HepG2 (cell line): Measurements from ENCODE around the gene ZNF608. TPM values are rescaled to one million over a fixed set of nuclear protein-coding genes. Genes with fewer than 3 reads are reported as not detected.

Experiments
- ATAC-seq: fragments of 200-7000 bp; cut with Tn5 transposase; 3 replicates; pipeline ENCODE4 v1.9.1; 2020; ENCODE audit warnings: mild to moderate bottlenecking, moderate library complexity
- BruUV-seq: library from RNA; stranded (reverse); fragments of 400-500 nt; replicated peaks from 2 replicates; lab custom pipeline; 2021; lab: Mats Ljungman, UMichigan
- CTCF ChIA-PET: fragments of 300-600 bp; formaldehyde crosslinking; extraction: SDS; loops from one replicate; lab custom pipeline; 2021; ENCODE audit warnings: low total read pairs, inconsistent platforms, low intra/inter-chr PET ratio; lab: Yijun Ruan, JAX
- POLR2A ChIA-PET: fragments of 350-600 bp; sonication (Branson Sonifier 250); formaldehyde crosslinking; loops from one replicate; lab custom pipeline; 2020; ENCODE audit warnings: antibody characterized with exemption, inconsistent platforms; lab: Yijun Ruan, JAX
- DNase-seq: peaks from one replicate; pipeline ENCODE4 v3.0.0-alpha.2; 2015; ENCODE audit warnings: low spot score
- FAIRE-seq: peaks from 3 replicates; lab custom pipeline; 2011; peaks lifted over from hg19 to GRCh38; lab: Jason Lieb, UNC
- H2AFZ ChIP-seq: one replicate; pipeline ENCODE4 v1.6.1; 2011; ENCODE audit warnings: low read length, inconsistent platforms
- H3K27ac ChIP-seq: fragments of 300-600 bp; 3 replicates; pipeline ENCODE4 v1.8.0; 2011; ENCODE audit warnings: mixed run types, mild to moderate bottlenecking, mixed read lengths, low read length, inconsistent platforms; ENCODE audit not compliant: insufficient read depth; ENCODE audit errors: extremely low read length
- H3K27me3 ChIP-seq, 2 experiments: fragments of 200-600 bp in 1 of 2; 2 replicates in 1 of 2; 3 replicates in 1 of 2; pipeline versions ENCODE4 v1.6.0 to v1.8.0; 2011; ENCODE audit warnings: low read length in 2 of 2, mild to moderate bottlenecking in 2 of 2, moderate library complexity in 2 of 2, inconsistent platforms in 1 of 2; ENCODE audit not compliant: insufficient read depth in 2 of 2, control insufficient read depth in 1 of 2
- H3K36me3 ChIP-seq, 2 experiments: fragments of 200-600 bp in 1 of 2; replicated peaks in 1 of 2; 2 replicates in 1 of 2; 3 replicates in 1 of 2; pipeline versions ENCODE4 v1.5.1 to v1.8.0; 2011; ENCODE audit warnings: low read length in 2 of 2, inconsistent platforms in 1 of 2; ENCODE audit not compliant: insufficient read depth in 2 of 2, control insufficient read depth in 1 of 2
- H3K4me1 ChIP-seq: 2 replicates; pipeline ENCODE4 v1.5.1; 2012; ENCODE audit warnings: low read length, inconsistent platforms; ENCODE audit not compliant: insufficient read depth
- H3K4me2 ChIP-seq: 2 replicates; pipeline ENCODE4 v1.6.0; 2011; ENCODE audit warnings: low read depth, low read length, inconsistent platforms
- H3K4me3 ChIP-seq, 3 experiments: fragments of 200-600 bp in 1 of 3; sonication (generic), shearing (Covaris generic) in 1 of 3; replicated peaks in 1 of 3; 2 replicates each; pipeline ENCODE4 v1.5.1; 2011 to 2016; ENCODE audit warnings: low read length in 3 of 3, inconsistent platforms in 2 of 3, low read depth in 2 of 3, mild to moderate bottlenecking in 2 of 3, control low read depth in 1 of 3, mixed read lengths in 1 of 3; ENCODE audit not compliant: insufficient read depth in 1 of 3
- H3K79me2 ChIP-seq: one replicate; pipeline ENCODE4 v1.6.1; 2011; ENCODE audit warnings: low read length, inconsistent platforms; ENCODE audit not compliant: insufficient read depth
- H3K9ac ChIP-seq: 2 replicates; pipeline ENCODE4 v1.6.0; 2011; ENCODE audit warnings: mild to moderate bottlenecking, low read depth, low read length, inconsistent platforms; ENCODE audit not compliant: insufficient read depth
- H3K9me3 ChIP-seq: 2 replicates; pipeline ENCODE4 v1.5.1; 2012; ENCODE audit warnings: mild to moderate bottlenecking, low read length
- H4K20me1 ChIP-seq: 2 replicates; pipeline ENCODE4 v1.6.0; 2011; ENCODE audit warnings: inconsistent platforms, mild to moderate bottlenecking, low read length, moderate library complexity; ENCODE audit not compliant: insufficient read depth
- GFI1 ChIP-seq: sonication (generic); formaldehyde crosslinking; IDR thresholded peaks from 2 replicates; pipeline ENCODE4 v1.5.0; 2020; ENCODE audit warnings: missing genetic modification reagents, mild to moderate bottlenecking, borderline replicate concordance
- HOXA3 ChIP-seq: sonication (generic); formaldehyde crosslinking; IDR thresholded peaks from 2 replicates; pipeline ENCODE4 v1.5.0; 2020; ENCODE audit warnings: missing genetic modification reagents
- JDP2 ChIP-seq: sonication (generic); formaldehyde crosslinking; IDR thresholded peaks from 2 replicates; pipeline ENCODE4 v1.8.1; 2022; ENCODE audit warnings: missing genetic modification reagents, borderline replicate concordance
- MIXL1 ChIP-seq: IDR thresholded peaks from 2 replicates; pipeline ENCODE4 v1.6.1; 2016
- MYC ChIP-seq: sonication (generic); formaldehyde crosslinking; IDR thresholded peaks from 2 replicates; pipeline ENCODE4 v1.9.0; 2021; ENCODE audit warnings: missing genetic modification reagents, borderline replicate concordance
- NCOA2 ChIP-seq: sonication (generic); formaldehyde crosslinking; IDR thresholded peaks from 2 replicates; pipeline ENCODE4 v1.8.0; 2022; ENCODE audit warnings: inconsistent platforms
- NFIC ChIP-seq: IDR thresholded peaks from 2 replicates; pipeline ENCODE4 v1.6.1; 2012; ENCODE audit warnings: mild to moderate bottlenecking, low read length, inconsistent platforms
- RNF2 ChIP-seq: fragments of 450-650 bp; conservative IDR thresholded peaks from 2 replicates; pipeline ENCODE4 v1.6.1; 2016; ENCODE audit warnings: low read depth
- SIN3B ChIP-seq: fragments of 150-350 bp; IDR thresholded peaks from 2 replicates; pipeline ENCODE4 v1.6.1; 2014; ENCODE audit warnings: low read length
- ZFY ChIP-seq: sonication (generic); formaldehyde crosslinking; IDR thresholded peaks from 2 replicates; pipeline ENCODE4 v1.4.0; 2020; ENCODE audit warnings: missing genetic modification reagents
- ZFYVE20 ChIP-seq: sonication (generic); formaldehyde crosslinking; IDR thresholded peaks from 2 replicates; pipeline ENCODE4 v1.8.0; 2023; ENCODE audit warnings: low read depth, mild to moderate bottlenecking, moderate library complexity, missing genetic modification reagents, borderline replicate concordance
- ZNF282 ChIP-seq: fragments of 450-650 bp; IDR thresholded peaks from 2 replicates; pipeline ENCODE4 v1.6.1; 2018; ENCODE audit not compliant: partially characterized antibody
- ZNF556 ChIP-seq: sonication (generic); formaldehyde crosslinking; IDR thresholded peaks from 2 replicates; pipeline ENCODE4 v1.4.0; 2020; ENCODE audit warnings: mild to moderate bottlenecking, missing genetic modification reagents, borderline replicate concordance
- ZNF619 ChIP-seq: sonication (generic); formaldehyde crosslinking; IDR thresholded peaks from 2 replicates; pipeline ENCODE4 v1.4.0; 2020; ENCODE audit warnings: mild to moderate bottlenecking, missing genetic modification reagents
- WGBS: methylation state at CpG from one replicate; pipeline ENCODE4 v1.1.6; 2017; ENCODE audit warnings: low lambda C conversion rate; 5-methylcytosine and 5-hydroxymethylcytosine counted together
- in situ Hi-C: cut with HindIII; loops from 2 replicates; pipeline ENCODE4 v1.10.0; 2017; ENCODE audit warnings: low pct_unique_long_range_greater_than_20kb; ENCODE audit not compliant: extremely low pct_ligation_motif_present
- intact Hi-C: fragments of 100-400 bp; cut with micrococcal nuclease; formaldehyde crosslinking; loops from one replicate; pipeline ENCODE4 v1.10.0; 2022; ENCODE audit not compliant: unreplicated experiment
- polyA plus RNA-seq, 8 experiments: library from polyadenylated mRNA; depleted of rRNA in 3 of 8; stranded (reverse) in 7 of 8; unstranded in 1 of 8; fragments of >200 nt; fragmentation: Illumina TruSeq in 4 of 8; extraction: Trizol in 4 of 8; gene quantifications; 2 replicates each; pipeline versions ENCODE4 v1.2.1 to v1.2.3, GENCODE V29; 2011 to 2016; ENCODE audit warnings: low read depth in 4 of 8, missing spikeins in 1 of 8, mixed read lengths in 1 of 8; ENCODE audit not compliant: insufficient read depth in 1 of 8
- total RNA-seq, 5 experiments: library from RNA; depleted of rRNA; stranded (reverse); fragments of >200 nt; fragmentation: Illumina TruSeq; extraction: Trizol; gene quantifications; 2 replicates each; pipeline ENCODE4 v1.2.3, GENCODE V29; 2016; ENCODE audit warnings: low read depth in 1 of 5
- TF ChIP-seq, protein P1 (sequence below): sonication (generic); formaldehyde crosslinking; IDR thresholded peaks from 2 replicates; pipeline ENCODE4 v1.5.0; 2020; ENCODE audit warnings: mild to moderate bottlenecking, low read depth, missing genetic modification reagents, borderline replicate concordance
- TF ChIP-seq, protein P2 (sequence below): sonication (generic); formaldehyde crosslinking; IDR thresholded peaks from 2 replicates; pipeline ENCODE4 v1.8.1; 2022; ENCODE audit warnings: low read depth, mild to moderate bottlenecking, missing genetic modification reagents
- TF ChIP-seq, protein P3 (sequence below): sonication (generic); formaldehyde crosslinking; IDR thresholded peaks from 2 replicates; pipeline ENCODE4 v1.4.0; 2020; ENCODE audit warnings: missing genetic modification reagents, mild to moderate bottlenecking, borderline replicate concordance
- TF ChIP-seq, protein P4 (sequence below): sonication (generic); formaldehyde crosslinking; IDR thresholded peaks from 2 replicates; pipeline ENCODE4 v1.5.0; 2020; ENCODE audit warnings: mild to moderate bottlenecking, missing genetic modification reagents

Gene ZNF608
- total and polyA plus RNA-seq, 2 of the 13 experiments (the other 11 are each of a cell fraction or from before 2014, with no cell fraction given): 0.66 to 0.91 TPM

DNA sequence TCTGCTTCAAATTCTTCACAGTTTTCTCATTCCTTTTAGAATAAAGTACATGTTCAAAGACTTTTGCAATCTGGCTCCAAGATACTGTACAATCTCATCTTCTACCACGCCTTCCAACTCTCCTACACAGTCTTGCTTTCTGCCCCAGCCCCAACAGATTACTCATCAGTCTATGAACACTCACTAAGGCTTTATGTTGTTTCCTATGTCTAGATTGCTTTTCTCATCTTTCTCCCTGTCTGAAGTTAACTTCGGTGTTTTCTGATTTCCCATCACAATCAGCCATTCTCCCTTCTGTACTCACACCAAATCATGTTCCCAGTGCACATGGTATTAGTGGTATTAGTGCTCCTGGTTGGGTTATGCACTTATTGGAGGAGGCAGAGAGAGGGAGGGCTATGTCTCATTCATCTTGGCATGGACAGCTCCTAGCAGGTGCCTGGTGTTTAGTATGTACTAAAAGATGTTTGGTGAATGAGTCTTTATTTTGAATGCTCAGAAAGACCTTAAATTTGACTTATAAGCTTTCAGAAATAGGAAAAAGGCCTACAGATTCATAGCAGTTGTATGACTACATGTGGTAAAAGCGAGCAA lies 44.0 kb upstream of the ZNF608 start:
- Histone ChIP-seq H3K4me1 (no peaks in the 10 kb centered on the region), H3K9me3 (no peaks in the 10 kb centered on the region), H3K27me3 (no peaks in the 10 kb centered on the region; a peak in 1 of 5 replicates), H3K9ac (no peak overlapping the region), H4K20me1 (no peaks in the 10 kb centered on the region), H3K4me2 (no peak overlapping the region), H3K27ac (no peak overlapping the region), H3K79me2 (no peaks in the 10 kb centered on the region), H2AFZ (no peak overlapping the region), H3K4me3 (no peak overlapping the region), H3K36me3 (no peaks in the 10 kb centered on the region)
- CTCF ChIA-PET: no interaction called here
- no peak for FAIRE-seq
- no peak for ATAC-seq
- in situ Hi-C loops (no loop called here), intact Hi-C loops (no loop called here)
- POLR2A ChIA-PET: no interaction called here
- no TSS peak for BruUV-seq
- no peak for DNase-seq
- TF ChIP-seq SIN3B (no peak), NFIC (no peak), HOXA3 (CRISPR knock-in tag) (no peak), ZNF556 (CRISPR knock-in tag) (no peak), ZFYVE20 (CRISPR knock-in tag) (no peak), RNF2 (no peak), MYC (CRISPR knock-in tag) (no peak), ZNF619 (no peak), JDP2 (CRISPR knock-in tag) (no peak), MIXL1 (CRISPR knock-in tag) (no peak), ZFY (CRISPR knock-in tag) (no peak), NCOA2 (CRISPR knock-in tag) (no peak), ZNF282 (no peak), GFI1 (no peak)
- TF ChIP-seq, protein P1, sequence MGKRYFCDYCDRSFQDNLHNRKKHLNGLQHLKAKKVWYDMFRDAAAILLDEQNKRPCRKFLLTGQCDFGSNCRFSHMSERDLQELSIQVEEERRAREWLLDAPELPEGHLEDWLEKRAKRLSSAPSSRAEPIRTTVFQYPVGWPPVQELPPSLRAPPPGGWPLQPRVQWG (CRISPR knock-in tag): no peak
- TF ChIP-seq, protein P2, sequence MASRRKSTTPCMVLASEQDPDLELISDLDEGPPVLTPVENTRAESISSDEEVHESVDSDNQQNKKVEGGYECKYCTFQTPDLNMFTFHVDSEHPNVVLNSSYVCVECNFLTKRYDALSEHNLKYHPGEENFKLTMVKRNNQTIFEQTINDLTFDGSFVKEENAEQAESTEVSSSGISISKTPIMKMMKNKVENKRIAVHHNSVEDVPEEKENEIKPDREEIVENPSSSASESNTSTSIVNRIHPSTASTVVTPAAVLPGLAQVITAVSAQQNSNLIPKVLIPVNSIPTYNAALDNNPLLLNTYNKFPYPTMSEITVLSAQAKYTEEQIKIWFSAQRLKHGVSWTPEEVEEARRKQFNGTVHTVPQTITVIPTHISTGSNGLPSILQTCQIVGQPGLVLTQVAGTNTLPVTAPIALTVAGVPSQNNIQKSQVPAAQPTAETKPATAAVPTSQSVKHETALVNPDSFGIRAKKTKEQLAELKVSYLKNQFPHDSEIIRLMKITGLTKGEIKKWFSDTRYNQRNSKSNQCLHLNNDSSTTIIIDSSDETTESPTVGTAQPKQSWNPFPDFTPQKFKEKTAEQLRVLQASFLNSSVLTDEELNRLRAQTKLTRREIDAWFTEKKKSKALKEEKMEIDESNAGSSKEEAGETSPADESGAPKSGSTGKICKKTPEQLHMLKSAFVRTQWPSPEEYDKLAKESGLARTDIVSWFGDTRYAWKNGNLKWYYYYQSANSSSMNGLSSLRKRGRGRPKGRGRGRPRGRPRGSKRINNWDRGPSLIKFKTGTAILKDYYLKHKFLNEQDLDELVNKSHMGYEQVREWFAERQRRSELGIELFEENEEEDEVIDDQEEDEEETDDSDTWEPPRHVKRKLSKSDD: no peak
- TF ChIP-seq, protein P3, sequence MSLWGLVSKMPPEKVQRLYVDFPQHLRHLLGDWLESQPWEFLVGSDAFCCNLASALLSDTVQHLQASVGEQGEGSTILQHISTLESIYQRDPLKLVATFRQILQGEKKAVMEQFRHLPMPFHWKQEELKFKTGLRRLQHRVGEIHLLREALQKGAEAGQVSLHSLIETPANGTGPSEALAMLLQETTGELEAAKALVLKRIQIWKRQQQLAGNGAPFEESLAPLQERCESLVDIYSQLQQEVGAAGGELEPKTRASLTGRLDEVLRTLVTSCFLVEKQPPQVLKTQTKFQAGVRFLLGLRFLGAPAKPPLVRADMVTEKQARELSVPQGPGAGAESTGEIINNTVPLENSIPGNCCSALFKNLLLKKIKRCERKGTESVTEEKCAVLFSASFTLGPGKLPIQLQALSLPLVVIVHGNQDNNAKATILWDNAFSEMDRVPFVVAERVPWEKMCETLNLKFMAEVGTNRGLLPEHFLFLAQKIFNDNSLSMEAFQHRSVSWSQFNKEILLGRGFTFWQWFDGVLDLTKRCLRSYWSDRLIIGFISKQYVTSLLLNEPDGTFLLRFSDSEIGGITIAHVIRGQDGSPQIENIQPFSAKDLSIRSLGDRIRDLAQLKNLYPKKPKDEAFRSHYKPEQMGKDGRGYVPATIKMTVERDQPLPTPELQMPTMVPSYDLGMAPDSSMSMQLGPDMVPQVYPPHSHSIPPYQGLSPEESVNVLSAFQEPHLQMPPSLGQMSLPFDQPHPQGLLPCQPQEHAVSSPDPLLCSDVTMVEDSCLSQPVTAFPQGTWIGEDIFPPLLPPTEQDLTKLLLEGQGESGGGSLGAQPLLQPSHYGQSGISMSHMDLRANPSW: no peak
- TF ChIP-seq, protein P4, sequence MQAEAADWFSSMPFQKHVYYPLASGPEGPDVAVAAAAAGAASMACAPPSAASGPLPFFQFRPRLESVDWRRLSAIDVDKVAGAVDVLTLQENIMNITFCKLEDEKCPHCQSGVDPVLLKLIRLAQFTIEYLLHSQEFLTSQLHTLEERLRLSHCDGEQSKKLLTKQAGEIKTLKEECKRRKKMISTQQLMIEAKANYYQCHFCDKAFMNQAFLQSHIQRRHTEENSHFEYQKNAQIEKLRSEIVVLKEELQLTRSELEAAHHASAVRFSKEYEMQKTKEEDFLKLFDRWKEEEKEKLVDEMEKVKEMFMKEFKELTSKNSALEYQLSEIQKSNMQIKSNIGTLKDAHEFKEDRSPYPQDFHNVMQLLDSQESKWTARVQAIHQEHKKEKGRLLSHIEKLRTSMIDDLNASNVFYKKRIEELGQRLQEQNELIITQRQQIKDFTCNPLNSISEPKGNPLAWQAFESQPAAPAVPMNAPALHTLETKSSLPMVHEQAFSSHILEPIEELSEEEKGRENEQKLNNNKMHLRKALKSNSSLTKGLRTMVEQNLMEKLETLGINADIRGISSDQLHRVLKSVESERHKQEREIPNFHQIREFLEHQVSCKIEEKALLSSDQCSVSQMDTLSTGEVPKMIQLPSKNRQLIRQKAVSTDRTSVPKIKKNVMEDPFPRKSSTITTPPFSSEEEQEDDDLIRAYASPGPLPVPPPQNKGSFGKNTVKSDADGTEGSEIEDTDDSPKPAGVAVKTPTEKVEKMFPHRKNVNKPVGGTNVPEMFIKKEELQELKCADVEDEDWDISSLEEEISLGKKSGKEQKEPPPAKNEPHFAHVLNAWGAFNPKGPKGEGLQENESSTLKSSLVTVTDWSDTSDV (CRISPR knock-in tag): no peak
- 18% methylated on average over 3 of the region's 3 CpGs for whole genome bisulfite sequencing
